Measurements from ENCODE around the gene DYNLRB1. TPM values are rescaled to one million over a fixed set of nuclear protein-coding genes. Genes with fewer than 3 reads are reported as not detected.

Gene DYNLRB1
- total and polyA plus RNA-seq, 2 donors (not counting 1 experiment from before 2014, with no cell fraction given), result 107 to 352 TPM

GRCh38 chr20:34541264-34541901 lies 25.2 kb downstream of the DYNLRB1 start:
- no peak overlapping the region for H2AFZ ChIP-seq (ENCODE audit: low read length)
- no peak overlapping the region for H3K27ac ChIP-seq (ENCODE audit: insufficient read depth, low read length)
- no peaks in the 10 kb centered on the region for H3K79me2 ChIP-seq (ENCODE audit: control insufficient read depth, insufficient read depth, low read length)
- no peaks in the 10 kb centered on the region for H3K9me3 ChIP-seq (ENCODE audit: control insufficient read depth, insufficient read depth, low read depth, low read length)
- H3K27me3 ChIP-seq (ENCODE audit: control insufficient read depth, insufficient read depth, low read length), result no peaks in the 10 kb centered on the region
- H3K4me3 ChIP-seq (replicated peaks in 1 of 4; ENCODE audit: control extremely low read depth in 1 of 4, insufficient read depth in 1 of 4, low read depth in 3 of 4, low read length in 4 of 4), result no peak overlapping the region
- no peak overlapping the region for H3K4me2 ChIP-seq (ENCODE audit: extremely low read depth, insufficient read depth, low read length)
- H3K4me1 ChIP-seq (ENCODE audit: control insufficient read depth, extremely low read depth, insufficient read depth, low read length), result no peaks in the 10 kb centered on the region
- no peak for DNase-seq (ENCODE audit: low read depth in 2 of 2)
- H3K36me3 ChIP-seq (ENCODE audit: control insufficient read depth, insufficient read depth, low read length), result peaks cover 17% of the 10 kb centered on the region
- TF ChIP-seq EZH2 (IDR thresholded peaks at IDR 0.05; ENCODE audit: low read length, missing control alignments), result no peak
- no peaks in the 10 kb centered on the region for H4K20me1 ChIP-seq (ENCODE audit: control insufficient read depth, extremely low read depth, insufficient read depth, low read length)
- H3K9ac ChIP-seq (ENCODE audit: insufficient read depth, low read length), result no peak overlapping the region

GRCh38 chr20:34541917-34542316 lies 25.7 kb downstream of the DYNLRB1 start:
- H3K27me3 ChIP-seq (ENCODE audit: control insufficient read depth, insufficient read depth, low read length), result no peaks in the 10 kb centered on the region
- TF ChIP-seq EZH2 (IDR thresholded peaks at IDR 0.05; ENCODE audit: low read length, missing control alignments) (no peak), CTCF (conservative IDR thresholded peaks at IDR 0.05 in 1 of 2, IDR thresholded peaks at IDR 0.05 in 1 of 2; ENCODE audit: low read depth in 1 of 2, low read length in 2 of 2) (no peak)
- H3K9me3 ChIP-seq (ENCODE audit: control insufficient read depth, insufficient read depth, low read depth, low read length), result no peaks in the 10 kb centered on the region
- no peaks in the 10 kb centered on the region for H4K20me1 ChIP-seq (ENCODE audit: control insufficient read depth, extremely low read depth, insufficient read depth, low read length)
- no peak overlapping the region for H3K4me3 ChIP-seq (replicated peaks in 1 of 4; ENCODE audit: control extremely low read depth in 1 of 4, insufficient read depth in 1 of 4, low read depth in 3 of 4, low read length in 4 of 4)
- no peak overlapping the region for H3K4me2 ChIP-seq (ENCODE audit: extremely low read depth, insufficient read depth, low read length)
- H3K79me2 ChIP-seq (ENCODE audit: control insufficient read depth, insufficient read depth, low read length), result no peaks in the 10 kb centered on the region
- no peak overlapping the region for H3K27ac ChIP-seq (ENCODE audit: insufficient read depth, low read length)
- DNase-seq (ENCODE audit: low read depth in 2 of 2), result no peak
- no peak overlapping the region for H2AFZ ChIP-seq (ENCODE audit: low read length)
- H3K36me3 ChIP-seq (ENCODE audit: control insufficient read depth, insufficient read depth, low read length), result peaks cover 13% of the 10 kb centered on the region
- H3K9ac ChIP-seq (ENCODE audit: insufficient read depth, low read length), result no peak overlapping the region
- no peaks in the 10 kb centered on the region for H3K4me1 ChIP-seq (ENCODE audit: control insufficient read depth, extremely low read depth, insufficient read depth, low read length)

GRCh38 chr20:34542439-34542838 lies 26.2 kb downstream of the DYNLRB1 start:
- H3K27ac ChIP-seq (ENCODE audit: insufficient read depth, low read length), result no peak overlapping the region
- TF ChIP-seq CTCF (conservative IDR thresholded peaks at IDR 0.05 in 1 of 2, IDR thresholded peaks at IDR 0.05 in 1 of 2; ENCODE audit: low read depth in 1 of 2, low read length in 2 of 2) (no peak), EZH2 (IDR thresholded peaks at IDR 0.05; ENCODE audit: low read length, missing control alignments) (no peak)
- peaks cover 12% of the 10 kb centered on the region for H3K36me3 ChIP-seq (ENCODE audit: control insufficient read depth, insufficient read depth, low read length)
- no peaks in the 10 kb centered on the region for H3K9me3 ChIP-seq (ENCODE audit: control insufficient read depth, insufficient read depth, low read depth, low read length)
- no peaks in the 10 kb centered on the region for H3K4me1 ChIP-seq (ENCODE audit: control insufficient read depth, extremely low read depth, insufficient read depth, low read length)
- H3K27me3 ChIP-seq (ENCODE audit: control insufficient read depth, insufficient read depth, low read length), result no peaks in the 10 kb centered on the region
- H3K9ac ChIP-seq (ENCODE audit: insufficient read depth, low read length), result no peak overlapping the region
- no peak overlapping the region for H2AFZ ChIP-seq (ENCODE audit: low read length)
- H3K79me2 ChIP-seq (ENCODE audit: control insufficient read depth, insufficient read depth, low read length), result no peaks in the 10 kb centered on the region
- no peak overlapping the region for H3K4me3 ChIP-seq (replicated peaks in 1 of 4; ENCODE audit: control extremely low read depth in 1 of 4, insufficient read depth in 1 of 4, low read depth in 3 of 4, low read length in 4 of 4)
- H3K4me2 ChIP-seq (ENCODE audit: extremely low read depth, insufficient read depth, low read length), result no peak overlapping the region
- no peaks in the 10 kb centered on the region for H4K20me1 ChIP-seq (ENCODE audit: control insufficient read depth, extremely low read depth, insufficient read depth, low read length)
- no peak for DNase-seq (ENCODE audit: low read depth in 2 of 2)

All from fibroblast of lung (primary cell).